Effector memory CD8-positive, alpha-beta T cell (primary cell): ENCODE measurements around the gene ZC3HAV1L.
A peak's percentile ranks its signal among the peaks of the same experiment; 100 is the strongest.
"Not testable (repeated sequence)": the region's sequence is repeated elsewhere in the genome, so short reads cannot be mapped to it uniquely, and the experiment has no call there.

Source experiments
- ATAC-seq: fragments of 150-1000 bp; cut with Tn5 transposase; replicated peaks from 2 replicates; pipeline ENCODE4 v1.10.0; 2021; ENCODE audit warnings: mild to moderate bottlenecking, moderate library complexity
- DNase-seq, 3 experiments: peaks; one replicate each; pipeline ENCODE4 v3.0.0; 2021
- H3K27ac Mint-ChIP-seq, 2 donors: one replicate each; pipeline ENCODE4 v1.8.0; 2022; ENCODE audit warnings: mild to moderate bottlenecking in 2 of 2, mixed read lengths in 2 of 2, moderate library complexity in 2 of 2
- H3K27me3 Mint-ChIP-seq, 2 donors: one replicate each; pipeline ENCODE4 v1.8.0; 2022; ENCODE audit warnings: mixed read lengths in 2 of 2
- H3K36me3 Mint-ChIP-seq: one replicate; pipeline ENCODE4 v1.8.0; 2022; ENCODE audit warnings: mild to moderate bottlenecking, moderate library complexity, mixed read lengths; ENCODE audit not compliant: insufficient read depth
- H3K4me1 Mint-ChIP-seq, 2 donors: one replicate each; pipeline ENCODE4 v1.8.0; 2022; ENCODE audit warnings: low read depth in 2 of 2, mixed read lengths in 2 of 2
- H3K4me3 Mint-ChIP-seq, 2 donors: one replicate each; pipeline ENCODE4 v1.8.0; 2022; ENCODE audit warnings: mild to moderate bottlenecking in 2 of 2, mixed read lengths in 2 of 2, moderate library complexity in 2 of 2
- H3K9me3 Mint-ChIP-seq, 2 donors: one replicate each; pipeline ENCODE4 v1.8.0; 2022; ENCODE audit warnings: mixed read lengths in 2 of 2

ZC3HAV1L gene

GRCh38 chr7:138980563-138981291 is 55.1 kb downstream of the ZC3HAV1L start:
- ATAC-seq = peak; percentile 50
- Mint-ChIP-seq H3K9me3 (no peaks in the 10 kb centered on the region), H3K27me3 (peaks cover 38 to 48% of the 10 kb centered on the region in 2 donors), H3K4me1 (peaks cover 11 to 15% of the 10 kb centered on the region in 2 donors), H3K27ac (peak overlapping the region in 1 of 2 donors; percentile 83), H3K4me3 (peak overlapping the region; percentile 91 to 93), H3K36me3 (peaks cover 3% of the 10 kb centered on the region)
- DNase-seq = no peak

DNA sequence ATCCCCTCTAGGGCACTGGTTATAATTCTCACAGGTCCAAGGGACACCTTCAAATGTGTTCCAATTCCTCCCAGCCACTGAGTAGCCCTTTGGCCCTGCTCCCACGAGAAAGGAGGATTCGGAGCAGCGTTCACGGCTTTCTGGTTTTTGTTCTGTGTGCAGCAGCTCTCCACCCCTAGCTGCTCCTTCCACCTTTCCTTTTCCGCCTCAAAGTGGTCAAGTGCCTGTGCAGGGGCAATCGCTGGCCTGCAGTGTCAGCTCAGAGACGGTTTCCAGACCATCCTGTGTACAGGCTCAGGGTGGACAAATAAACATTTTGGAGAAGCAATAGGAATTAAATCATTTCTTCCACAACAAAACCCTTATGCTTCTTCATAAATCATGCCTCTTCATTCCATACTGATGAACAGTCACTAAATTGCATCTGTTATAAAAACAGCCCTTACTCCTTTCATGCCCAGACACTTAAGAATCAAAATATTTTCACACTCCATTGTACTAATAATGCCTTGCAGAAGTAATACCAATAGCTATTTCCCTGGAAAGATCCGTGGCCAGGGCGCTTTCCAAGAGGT is 55.8 kb downstream of the ZC3HAV1L start:
- ATAC-seq (no peak), DNase-seq (no peak)
- H3K27ac Mint-ChIP-seq = no peak overlapping the region
- H3K27me3 Mint-ChIP-seq = peaks cover 41 to 48% of the 10 kb centered on the region in 2 donors
- peaks cover 11 to 15% of the 10 kb centered on the region in 2 donors for H3K4me1 Mint-ChIP-seq
- H3K9me3 Mint-ChIP-seq = no peaks in the 10 kb centered on the region
- H3K36me3 Mint-ChIP-seq = no peaks in the 10 kb centered on the region
- peak overlapping the region; percentile 91 to 93 for H3K4me3 Mint-ChIP-seq

DNA sequence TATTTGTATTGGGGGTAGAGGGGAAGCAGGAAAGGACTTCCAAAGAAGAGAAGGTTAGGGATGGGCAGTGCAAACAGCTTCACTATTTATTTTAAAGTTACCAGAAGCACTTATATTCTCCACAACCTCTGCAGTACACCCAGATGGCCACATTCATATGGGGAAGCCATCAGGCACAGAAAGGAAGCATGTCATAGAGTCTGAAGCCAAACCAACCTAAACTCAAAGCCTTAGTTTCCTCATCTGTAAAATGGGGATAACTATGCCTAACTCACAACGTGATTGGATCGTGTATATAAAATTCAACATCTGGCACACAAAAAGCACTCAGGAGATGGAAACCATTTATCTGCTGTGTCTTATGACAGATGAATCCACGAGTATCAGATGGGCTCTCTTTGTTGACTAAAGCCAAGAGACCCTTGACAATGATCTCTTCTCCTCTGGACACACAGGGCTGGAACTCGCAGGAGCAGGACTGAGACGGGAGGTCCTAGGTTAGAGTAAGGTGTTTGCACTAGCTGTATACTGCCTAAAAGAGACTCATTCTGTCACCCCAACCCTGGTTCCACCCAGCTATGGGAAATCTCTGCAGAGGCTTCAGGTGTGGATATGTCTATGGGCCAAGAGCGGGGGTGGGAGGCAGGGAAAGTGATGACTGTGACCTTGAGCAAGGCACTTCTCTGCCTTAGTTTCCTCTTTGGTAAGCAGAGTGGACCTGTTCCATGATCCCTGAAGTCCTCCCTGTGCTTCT is 56.4 kb downstream of the ZC3HAV1L start:
- no peak overlapping the region for H3K27ac Mint-ChIP-seq
- peaks cover 46 to 48% of the 10 kb centered on the region in 2 donors for H3K27me3 Mint-ChIP-seq
- peaks cover 11 to 15% of the 10 kb centered on the region in 2 donors for H3K4me1 Mint-ChIP-seq
- no peaks in the 10 kb centered on the region for H3K36me3 Mint-ChIP-seq
- DNase-seq = no peak
- peak; percentile 36 for ATAC-seq
- no peaks in the 10 kb centered on the region for H3K9me3 Mint-ChIP-seq
- no peak overlapping the region for H3K4me3 Mint-ChIP-seq

GRCh38 chr7:138978541-138979184 is 57.2 kb downstream of the ZC3HAV1L start:
- Mint-ChIP-seq H3K9me3 (no peaks in the 10 kb centered on the region), H3K4me1 (peaks cover 11 to 15% of the 10 kb centered on the region in 2 donors), H3K27me3 (peaks cover 50 to 51% of the 10 kb centered on the region in 2 donors), H3K4me3 (no peak overlapping the region), H3K36me3 (no peaks in the 10 kb centered on the region), H3K27ac (no peak overlapping the region)
- ATAC-seq (no peak), DNase-seq (no peak)

DNA sequence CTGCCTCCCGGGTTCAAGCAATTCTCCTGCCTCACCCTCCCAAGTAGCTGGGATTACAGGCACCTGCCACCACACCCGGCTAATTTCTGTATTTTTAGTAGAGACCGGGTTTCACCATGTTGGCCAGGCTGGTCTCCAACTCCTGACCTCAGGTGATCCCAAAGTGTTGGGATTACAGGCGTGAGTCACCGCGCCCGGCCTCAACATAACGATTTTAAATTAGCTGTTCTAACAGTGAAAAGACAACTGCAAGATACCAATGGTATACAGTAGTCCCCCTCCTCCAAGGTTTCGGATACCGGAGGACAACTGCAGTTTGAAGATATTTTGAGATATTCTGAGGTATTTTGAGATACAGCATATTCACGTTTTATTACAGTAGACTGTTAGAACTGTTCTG is 59.7 kb downstream of the ZC3HAV1L start:
- H3K36me3 Mint-ChIP-seq, DNase-seq, H3K27ac Mint-ChIP-seq, H3K9me3 Mint-ChIP-seq, ATAC-seq, H3K4me3 Mint-ChIP-seq: not testable (repeated sequence)
- H3K4me1 Mint-ChIP-seq = peaks cover 8 to 10% of the 10 kb centered on the region in 2 donors
- H3K27me3 Mint-ChIP-seq = peaks cover 62 to 65% of the 10 kb centered on the region in 2 donors
